IgD-negative memory B cell (primary cell): ENCODE data around the gene TANC1. TPM values are rescaled to one million over a fixed set of nuclear protein-coding genes. Genes with fewer than 3 reads are reported as not detected.
A peak's percentile ranks its signal among the peaks of the same experiment; 100 is the strongest.

Experiments
- H3K27ac Mint-ChIP-seq, 3 donors: one replicate each; pipeline ENCODE4 v1.8.0; 2020 to 2022; ENCODE audit warnings: mild to moderate bottlenecking in 3 of 3, mixed read lengths in 3 of 3, moderate library complexity in 1 of 3
- H3K27me3 Mint-ChIP-seq: one replicate; pipeline ENCODE4 v1.8.0; 2021; ENCODE audit warnings: mixed read lengths
- H3K36me3 Mint-ChIP-seq: one replicate; pipeline ENCODE4 v1.8.0; 2020; ENCODE audit warnings: mild to moderate bottlenecking, mixed read lengths
- H3K4me1 Mint-ChIP-seq, 3 donors: one replicate each; pipeline ENCODE4 v1.8.0; 2020 to 2022; ENCODE audit warnings: mixed read lengths in 3 of 3, mild to moderate bottlenecking in 1 of 3
- H3K4me3 Mint-ChIP-seq, 4 donors: one replicate each; pipeline ENCODE4 v1.8.0; 2020 to 2022; ENCODE audit warnings: mild to moderate bottlenecking in 4 of 4, mixed read lengths in 4 of 4, moderate library complexity in 3 of 4
- H3K9me3 Mint-ChIP-seq, 3 donors: one replicate each; pipeline ENCODE4 v1.8.0; 2020 to 2021; ENCODE audit warnings: mixed read lengths in 3 of 3, mild to moderate bottlenecking in 1 of 3
- polyA plus RNA-seq: library from polyadenylated mRNA; unstranded; fragments of 300-500 nt; fragmentation: Illumina TruSeq; gene quantifications from one replicate; pipeline ENCODE4 v1.2.3, GENCODE V29; 2021

TANC1 gene
- polyA plus RNA-seq, 1 donor from 2014 or later = 0.15 TPM

- Mint-ChIP-seq H3K4me1 (peaks cover 0 to 21% (median 3%) of the 10 kb centered on the region in 3 donors), H3K9me3 (no peaks in the 10 kb centered on the region), H3K36me3 (no peaks in the 10 kb centered on the region), H3K4me3 (no peak overlapping the region), H3K27me3 (peaks cover 10% of the 10 kb centered on the region), H3K27ac (no peak overlapping the region)
Observed at GRCh38 chr2:158996378-158996993, 28.0 kb downstream of the TANC1 start.

- peaks cover 0 to 21% (median 3%) of the 10 kb centered on the region in 3 donors for H3K4me1 Mint-ChIP-seq
- no peaks in the 10 kb centered on the region for H3K36me3 Mint-ChIP-seq
- H3K9me3 Mint-ChIP-seq = no peaks in the 10 kb centered on the region
- peaks cover 10% of the 10 kb centered on the region for H3K27me3 Mint-ChIP-seq
- H3K27ac Mint-ChIP-seq = no peak overlapping the region
- H3K4me3 Mint-ChIP-seq = no peak overlapping the region
Observed at GRCh38 chr2:158997037-158997790, 28.8 kb downstream of the TANC1 start.

GRCh38 chr2:158998551-158999248, 30.3 kb downstream of the TANC1 start:
- Mint-ChIP-seq H3K27me3 (peaks cover 7% of the 10 kb centered on the region), H3K4me1 (peaks cover 0 to 19% (median 3%) of the 10 kb centered on the region in 3 donors), H3K4me3 (no peak overlapping the region), H3K27ac (no peak overlapping the region), H3K36me3 (no peaks in the 10 kb centered on the region), H3K9me3 (peaks cover 0 to 2% (median 0%) of the 10 kb centered on the region in 3 donors)

DNA sequence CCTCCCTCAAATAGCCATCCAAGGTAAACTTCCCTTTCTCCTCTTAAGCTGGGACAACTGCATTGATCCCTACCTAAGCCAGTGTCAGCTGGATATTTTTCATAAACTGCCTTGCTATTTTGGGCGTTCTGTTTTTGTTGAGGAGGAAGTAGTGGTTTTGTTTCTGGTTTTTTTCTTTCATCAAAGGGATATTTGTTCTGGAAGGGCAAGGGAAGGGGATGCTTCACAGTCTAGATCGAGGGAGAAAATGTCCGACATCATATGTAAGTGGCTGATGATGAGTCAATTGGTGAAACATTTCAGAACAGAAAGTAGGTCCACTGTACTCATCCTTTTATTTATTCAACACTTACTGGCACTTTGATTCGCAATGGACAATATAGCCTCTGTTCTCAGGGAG, 31.0 kb downstream of the TANC1 start:
- Mint-ChIP-seq H3K27me3 (peaks cover 5% of the 10 kb centered on the region), H3K9me3 (peaks cover 0 to 2% (median 2%) of the 10 kb centered on the region in 3 donors), H3K27ac (peak overlapping the region in 1 of 3 donors; percentile 7), H3K4me1 (peaks cover 0 to 18% (median 3%) of the 10 kb centered on the region in 3 donors), H3K4me3 (no peak overlapping the region), H3K36me3 (no peaks in the 10 kb centered on the region)

GRCh38 chr2:159000072-159000471, 31.6 kb downstream of the TANC1 start:
- H3K4me1 Mint-ChIP-seq = peaks cover 0 to 12% (median 0%) of the 10 kb centered on the region in 3 donors
- no peaks in the 10 kb centered on the region for H3K36me3 Mint-ChIP-seq
- H3K4me3 Mint-ChIP-seq = no peak overlapping the region
- no peak overlapping the region for H3K27ac Mint-ChIP-seq
- peaks cover 8% of the 10 kb centered on the region for H3K27me3 Mint-ChIP-seq
- H3K9me3 Mint-ChIP-seq = peaks cover 0 to 7% (median 2%) of the 10 kb centered on the region in 3 donors

- Mint-ChIP-seq H3K4me1 (peaks cover 0 to 6% (median 0%) of the 10 kb centered on the region in 3 donors), H3K4me3 (no peak overlapping the region), H3K27ac (no peak overlapping the region), H3K9me3 (peaks cover 0 to 7% (median 4%) of the 10 kb centered on the region in 3 donors), H3K27me3 (peaks cover 4% of the 10 kb centered on the region), H3K36me3 (no peaks in the 10 kb centered on the region)
Observed at GRCh38 chr2:159002462-159003111, 34.1 kb downstream of the TANC1 start.

DNA sequence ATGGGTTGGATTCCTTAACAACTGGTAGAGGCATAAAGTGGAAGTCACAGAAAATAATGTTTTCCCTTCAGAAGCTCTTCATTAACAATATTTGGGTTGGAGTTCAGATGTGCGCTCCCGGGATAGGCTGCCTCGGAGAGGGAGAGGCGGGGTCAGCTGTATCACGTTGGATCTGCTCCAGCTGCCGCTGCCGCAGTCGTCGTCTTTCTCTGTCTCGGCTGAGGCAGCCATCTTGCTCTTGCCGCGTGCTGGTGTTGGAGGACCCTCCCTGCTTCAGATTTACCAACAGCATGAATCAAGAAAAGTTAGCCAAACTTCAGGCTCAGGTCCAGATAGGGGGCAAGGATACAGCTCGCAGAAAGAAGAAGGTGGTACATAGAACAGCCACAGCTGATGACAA, 35.1 kb downstream of the TANC1 start:
- H3K27ac Mint-ChIP-seq = no peak overlapping the region
- peaks cover 0 to 7% (median 5%) of the 10 kb centered on the region in 3 donors for H3K9me3 Mint-ChIP-seq
- peaks cover 4% of the 10 kb centered on the region for H3K27me3 Mint-ChIP-seq
- peaks cover 0 to 6% (median 0%) of the 10 kb centered on the region in 3 donors for H3K4me1 Mint-ChIP-seq
- no peaks in the 10 kb centered on the region for H3K36me3 Mint-ChIP-seq
- no peak overlapping the region for H3K4me3 Mint-ChIP-seq

DNA sequence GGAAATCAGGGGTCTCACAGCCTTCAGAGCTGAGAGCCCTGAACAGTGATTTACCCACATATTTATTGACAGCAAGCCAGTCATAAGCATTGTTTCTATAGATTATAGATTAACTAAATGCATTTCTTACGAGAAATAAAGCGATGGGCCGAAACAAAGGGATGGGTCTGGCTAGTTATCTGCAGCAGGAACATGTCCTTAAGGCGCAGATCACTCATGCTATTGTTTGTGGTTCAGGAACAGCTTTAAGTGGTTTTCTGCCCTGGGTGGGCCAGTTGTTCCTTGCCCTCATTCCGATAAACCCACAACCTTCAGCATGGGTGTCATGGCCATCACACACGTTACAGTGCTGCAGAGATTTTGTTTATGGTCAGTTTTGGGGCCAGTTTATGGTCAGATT, 36.4 kb downstream of the TANC1 start:
- no peak overlapping the region for H3K27ac Mint-ChIP-seq
- no peaks in the 10 kb centered on the region for H3K4me1 Mint-ChIP-seq
- peaks cover 3% of the 10 kb centered on the region for H3K27me3 Mint-ChIP-seq
- no peak overlapping the region for H3K4me3 Mint-ChIP-seq
- no peaks in the 10 kb centered on the region for H3K36me3 Mint-ChIP-seq
- peaks cover 3 to 7% (median 5%) of the 10 kb centered on the region in 3 donors for H3K9me3 Mint-ChIP-seq

GRCh38 chr2:159009940-159010339, 41.5 kb downstream of the TANC1 start:
- H3K4me1 Mint-ChIP-seq = peaks cover 0 to 4% (median 0%) of the 10 kb centered on the region in 3 donors

DNA sequence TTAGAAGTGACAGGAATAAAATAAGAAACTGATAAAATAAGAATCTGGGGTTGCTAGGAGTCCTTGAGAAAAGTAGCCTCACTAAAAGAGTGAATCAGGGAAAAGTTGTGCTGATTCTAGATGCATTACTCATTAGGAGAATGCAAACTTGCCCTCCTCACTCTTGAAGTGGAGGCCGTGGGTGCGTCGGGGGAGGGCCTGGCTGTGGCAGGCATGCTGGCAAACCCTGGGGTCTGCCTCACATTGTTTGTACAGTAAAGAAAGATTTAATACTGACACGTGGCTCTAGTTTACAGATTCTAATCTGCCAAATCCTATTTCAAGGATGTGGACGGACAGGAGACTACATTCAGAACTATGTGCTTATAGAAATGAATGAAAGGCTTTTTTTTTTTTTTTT, 41.9 kb downstream of the TANC1 start:
- peaks cover 5% of the 10 kb centered on the region for H3K36me3 Mint-ChIP-seq
- H3K4me1 Mint-ChIP-seq = peaks cover 0 to 4% (median 0%) of the 10 kb centered on the region in 3 donors
- peaks cover 4% of the 10 kb centered on the region for H3K27me3 Mint-ChIP-seq
- no peak overlapping the region for H3K4me3 Mint-ChIP-seq
- H3K9me3 Mint-ChIP-seq = peaks cover 6 to 18% (median 14%) of the 10 kb centered on the region in 3 donors
- H3K27ac Mint-ChIP-seq = no peak overlapping the region

More at GRCh38 chr2:159009940-159010339, 41.5 kb downstream of the TANC1 start:
- Mint-ChIP-seq H3K27me3 (peaks cover 4% of the 10 kb centered on the region), H3K9me3 (peaks cover 6 to 17% (median 11%) of the 10 kb centered on the region in 3 donors), H3K27ac (no peak overlapping the region), H3K36me3 (peaks cover 5% of the 10 kb centered on the region), H3K4me3 (no peak overlapping the region)

DNA sequence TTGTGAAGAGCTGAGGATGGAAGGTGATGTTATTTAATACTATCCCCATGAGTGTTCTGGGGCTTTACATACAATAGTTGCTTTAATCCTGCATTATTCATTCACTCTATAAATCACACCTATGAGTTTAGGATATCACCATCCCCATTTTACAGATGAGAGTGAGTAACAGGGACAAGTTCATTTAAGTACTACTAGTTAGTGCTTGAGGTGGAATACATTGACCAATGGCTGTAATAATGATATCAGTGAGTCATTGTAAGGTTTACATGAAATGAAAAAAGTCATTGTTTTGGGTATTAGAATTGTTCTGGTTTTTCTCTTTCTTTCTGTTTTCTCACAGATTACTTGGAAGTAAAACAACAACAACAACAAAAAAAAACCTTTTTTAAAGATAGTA, 42.5 kb downstream of the TANC1 start:
- peaks cover 10 to 21% (median 18%) of the 10 kb centered on the region in 3 donors for H3K9me3 Mint-ChIP-seq
- peaks cover 4% of the 10 kb centered on the region for H3K27me3 Mint-ChIP-seq
- no peak overlapping the region for H3K4me3 Mint-ChIP-seq
- H3K36me3 Mint-ChIP-seq = peaks cover 5% of the 10 kb centered on the region
- no peak overlapping the region for H3K27ac Mint-ChIP-seq
- peaks cover 0 to 4% (median 0%) of the 10 kb centered on the region in 3 donors for H3K4me1 Mint-ChIP-seq

GRCh38 chr2:159012142-159012541, 43.7 kb downstream of the TANC1 start:
- Mint-ChIP-seq H3K27me3 (peaks cover 4% of the 10 kb centered on the region), H3K4me3 (no peak overlapping the region), H3K27ac (no peak overlapping the region), H3K4me1 (peaks cover 0 to 4% (median 0%) of the 10 kb centered on the region in 3 donors), H3K36me3 (peaks cover 5% of the 10 kb centered on the region), H3K9me3 (peaks cover 15 to 28% (median 24%) of the 10 kb centered on the region in 3 donors)

- Mint-ChIP-seq H3K36me3 (peaks cover 5% of the 10 kb centered on the region), H3K4me3 (no peak overlapping the region), H3K27me3 (peaks cover 4% of the 10 kb centered on the region), H3K9me3 (peaks cover 15 to 25% (median 24%) of the 10 kb centered on the region in 3 donors), H3K4me1 (peaks cover 0 to 4% (median 0%) of the 10 kb centered on the region in 3 donors), H3K27ac (no peak overlapping the region)
Observed at GRCh38 chr2:159013103-159013502, 44.7 kb downstream of the TANC1 start.

DNA sequence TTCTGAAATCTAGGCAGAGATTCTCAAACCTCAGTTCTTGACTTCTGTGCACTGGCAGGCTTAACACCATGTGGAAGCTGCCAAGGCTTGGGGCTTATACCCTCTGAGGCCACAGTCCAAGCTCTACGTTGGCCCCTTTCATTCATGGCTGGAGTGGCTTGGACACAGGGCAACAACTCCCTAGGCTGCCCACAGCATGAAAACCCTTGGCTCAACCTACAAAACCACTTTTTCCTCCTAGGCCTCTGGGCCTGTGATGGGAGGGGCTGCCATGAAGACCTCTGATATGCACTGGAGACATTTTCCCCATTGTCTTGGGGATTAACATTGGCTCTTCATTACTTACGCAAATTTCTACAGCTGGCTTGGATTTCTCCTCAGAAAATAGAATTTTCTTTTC, 46.7 kb downstream of the TANC1 start:
- peak overlapping the region in 1 of 4 donors; percentile 52 for H3K4me3 Mint-ChIP-seq
- H3K27ac Mint-ChIP-seq = peak overlapping the region in 1 of 3 donors; percentile 25
- peaks cover 2% of the 10 kb centered on the region for H3K27me3 Mint-ChIP-seq
- peaks cover 0 to 3% (median 0%) of the 10 kb centered on the region in 3 donors for H3K4me1 Mint-ChIP-seq
- peaks cover 12 to 25% (median 24%) of the 10 kb centered on the region in 3 donors for H3K9me3 Mint-ChIP-seq
- peaks cover 6% of the 10 kb centered on the region for H3K36me3 Mint-ChIP-seq
